Measurements from ENCODE around the gene ZNF365.
"Not testable (repeated sequence)": the region's sequence is repeated elsewhere in the genome, so short reads cannot be mapped to it uniquely, and the experiment has no call there.

The ZNF365 gene

GRCh38 chr10:62352356-62352970 is 21.7 kb upstream of the ZNF365 start:
- no peak for DNase-seq (ENCODE audit: low read depth)
- no peak overlapping the region for H3K4me3 ChIP-seq (ENCODE audit: low read depth, low read length)
- no peak for TF ChIP-seq CTCF (IDR thresholded peaks at IDR 0.05; ENCODE audit: insufficient read depth, low read depth, low read length, missing control alignments)

GRCh38 chr10:62354916-62355315 is 19.3 kb upstream of the ZNF365 start:
- no peak for DNase-seq (ENCODE audit: low read depth)
- no peak overlapping the region for H3K4me3 ChIP-seq (ENCODE audit: low read depth, low read length)
- no peak for TF ChIP-seq CTCF (IDR thresholded peaks at IDR 0.05; ENCODE audit: insufficient read depth, low read depth, low read length, missing control alignments)

GRCh38 chr10:62356447-62356846 is 17.7 kb upstream of the ZNF365 start:
- H3K4me3 ChIP-seq (ENCODE audit: low read depth, low read length) = no peak overlapping the region
- TF ChIP-seq CTCF (IDR thresholded peaks at IDR 0.05; ENCODE audit: insufficient read depth, low read depth, low read length, missing control alignments) = no peak
- DNase-seq (ENCODE audit: low read depth) = no peak

GRCh38 chr10:62358151-62358550 is 16.0 kb upstream of the ZNF365 start:
- DNase-seq (ENCODE audit: low read depth); H3K4me3 ChIP-seq (ENCODE audit: low read depth, low read length): not testable (repeated sequence)

- no peak overlapping the region for H3K4me3 ChIP-seq (ENCODE audit: low read depth, low read length)
- no peak for DNase-seq (ENCODE audit: low read depth)
- TF ChIP-seq CTCF (IDR thresholded peaks at IDR 0.05; ENCODE audit: insufficient read depth, low read depth, low read length, missing control alignments) = no peak
Measured at GRCh38 chr10:62373639-62373994, 552 bp upstream of the ZNF365 start.

- DNase-seq (ENCODE audit: low read depth) = peak; percentile 6
- H3K4me3 ChIP-seq (ENCODE audit: low read depth, low read length) = no peak overlapping the region
- no peak for TF ChIP-seq CTCF (IDR thresholded peaks at IDR 0.05; ENCODE audit: insufficient read depth, low read depth, low read length, missing control alignments)
Measured at GRCh38 chr10:62374862-62375710, 917 bp downstream of the ZNF365 start.

GRCh38 chr10:62376071-62377025 is 2.2 kb downstream of the ZNF365 start:
- H3K4me3 ChIP-seq (ENCODE audit: low read depth, low read length) = no peak overlapping the region
- no peak for TF ChIP-seq CTCF (IDR thresholded peaks at IDR 0.05; ENCODE audit: insufficient read depth, low read depth, low read length, missing control alignments)
- no peak for DNase-seq (ENCODE audit: low read depth)
